Measurements from ENCODE around the gene UNC5CL.

Gene UNC5CL

GRCh38 chr6:41049955-41050354 is 10.9 kb upstream of the UNC5CL start:
- DNase-seq (ENCODE audit: low read depth) = no peak
- TF ChIP-seq CTCF (IDR thresholded peaks at IDR 0.05; ENCODE audit: control insufficient read depth, insufficient read depth, low read depth, low read length, missing control alignments) = no peak

GRCh38 chr6:41049521-41049920 is 10.5 kb upstream of the UNC5CL start:
- no peak overlapping the region for H3K4me3 ChIP-seq (ENCODE audit: control insufficient read depth, low read depth, low read length)
- no peak for DNase-seq (ENCODE audit: low read depth)
- TF ChIP-seq CTCF (IDR thresholded peaks at IDR 0.05; ENCODE audit: control insufficient read depth, insufficient read depth, low read depth, low read length, missing control alignments) = no peak

More at GRCh38 chr6:41049955-41050354, 10.9 kb upstream of the UNC5CL start:
- no peak overlapping the region for H3K4me3 ChIP-seq (ENCODE audit: control insufficient read depth, low read depth, low read length)

GRCh38 chr6:41047745-41048732 is 9.0 kb upstream of the UNC5CL start:
- no peak for DNase-seq (ENCODE audit: low read depth)
- no peak overlapping the region for H3K4me3 ChIP-seq (ENCODE audit: control insufficient read depth, low read depth, low read length)
- no peak for TF ChIP-seq CTCF (IDR thresholded peaks at IDR 0.05; ENCODE audit: control insufficient read depth, insufficient read depth, low read depth, low read length, missing control alignments)

- DNase-seq (ENCODE audit: low read depth) = no peak
- H3K4me3 ChIP-seq (ENCODE audit: control insufficient read depth, low read depth, low read length) = no peak overlapping the region
- TF ChIP-seq CTCF (IDR thresholded peaks at IDR 0.05; ENCODE audit: control insufficient read depth, insufficient read depth, low read depth, low read length, missing control alignments) = no peak
Measured at GRCh38 chr6:41047306-41047705, 8.3 kb upstream of the UNC5CL start.

- H3K4me3 ChIP-seq (ENCODE audit: control insufficient read depth, low read depth, low read length) = no peak overlapping the region
- TF ChIP-seq CTCF (IDR thresholded peaks at IDR 0.05; ENCODE audit: control insufficient read depth, insufficient read depth, low read depth, low read length, missing control alignments) = no peak
- DNase-seq (ENCODE audit: low read depth) = no peak
Measured at GRCh38 chr6:41046084-41046483, 7.1 kb upstream of the UNC5CL start.

GRCh38 chr6:41045664-41046063 is 6.6 kb upstream of the UNC5CL start:
- TF ChIP-seq CTCF (IDR thresholded peaks at IDR 0.05; ENCODE audit: control insufficient read depth, insufficient read depth, low read depth, low read length, missing control alignments) = no peak
- no peak overlapping the region for H3K4me3 ChIP-seq (ENCODE audit: control insufficient read depth, low read depth, low read length)
- no peak for DNase-seq (ENCODE audit: low read depth)

Measured in AG09309 (cell line).